HPDE6-E6E7 (cell line): ENCODE data around the gene ULK2.
A peak's percentile ranks its signal among the peaks of the same experiment; 100 is the strongest.

ENCODE experiments used
- DNase-seq: peaks from one replicate; pipeline ENCODE4 v3.0.0; 2011; ENCODE audit warnings: missing footprints; ENCODE audit errors: extremely low spot score

The ULK2 gene

GRCh38 chr17:19747159-19747719, 120.5 kb downstream of the ULK2 start:
- DNase-seq = no peak

GRCh38 chr17:19746517-19746916, 121.2 kb downstream of the ULK2 start:
- no peak for DNase-seq

GRCh38 chr17:19744922-19745757, 122.6 kb downstream of the ULK2 start:
- DNase-seq = no peak

- DNase-seq = no peak
These were observed 123.2 kb downstream of the ULK2 start for GRCh38 chr17:19744492-19744891.

- DNase-seq = no peak
These were observed 124.3 kb downstream of the ULK2 start for GRCh38 chr17:19743101-19744100.

- no peak for DNase-seq
These were observed 125.2 kb downstream of the ULK2 start for GRCh38 chr17:19742495-19742894.

GRCh38 chr17:19741832-19742457, 125.8 kb downstream of the ULK2 start:
- no peak for DNase-seq

GRCh38 chr17:19740933-19741332, 126.8 kb downstream of the ULK2 start:
- DNase-seq = no peak

- DNase-seq = no peak
These were observed 128.2 kb downstream of the ULK2 start for GRCh38 chr17:19739241-19740201.

- DNase-seq = no peak
These were observed 129.0 kb downstream of the ULK2 start for GRCh38 chr17:19738757-19739156.

GRCh38 chr17:19738073-19738449, 129.7 kb downstream of the ULK2 start:
- no peak for DNase-seq

GRCh38 chr17:19737305-19738072, 130.2 kb downstream of the ULK2 start:
- no peak for DNase-seq

- no peak for DNase-seq
These were observed 131.7 kb downstream of the ULK2 start for GRCh38 chr17:19736071-19736470.

- DNase-seq = no peak
These were observed 133.7 kb downstream of the ULK2 start for GRCh38 chr17:19733953-19734526.

GRCh38 chr17:19731626-19732025, 136.1 kb downstream of the ULK2 start:
- DNase-seq = no peak

GRCh38 chr17:19730843-19731242, 136.9 kb downstream of the ULK2 start:
- no peak for DNase-seq

GRCh38 chr17:19729900-19730299, 137.8 kb downstream of the ULK2 start:
- DNase-seq = no peak

- peak; percentile 40 for DNase-seq
These were observed 139.6 kb downstream of the ULK2 start for GRCh38 chr17:19728084-19728495.

- peak; percentile 43 for DNase-seq
These were observed 140.1 kb downstream of the ULK2 start for GRCh38 chr17:19727501-19728078.
